ENCODE measurements around the gene PTK6.

The PTK6 gene

DNA sequence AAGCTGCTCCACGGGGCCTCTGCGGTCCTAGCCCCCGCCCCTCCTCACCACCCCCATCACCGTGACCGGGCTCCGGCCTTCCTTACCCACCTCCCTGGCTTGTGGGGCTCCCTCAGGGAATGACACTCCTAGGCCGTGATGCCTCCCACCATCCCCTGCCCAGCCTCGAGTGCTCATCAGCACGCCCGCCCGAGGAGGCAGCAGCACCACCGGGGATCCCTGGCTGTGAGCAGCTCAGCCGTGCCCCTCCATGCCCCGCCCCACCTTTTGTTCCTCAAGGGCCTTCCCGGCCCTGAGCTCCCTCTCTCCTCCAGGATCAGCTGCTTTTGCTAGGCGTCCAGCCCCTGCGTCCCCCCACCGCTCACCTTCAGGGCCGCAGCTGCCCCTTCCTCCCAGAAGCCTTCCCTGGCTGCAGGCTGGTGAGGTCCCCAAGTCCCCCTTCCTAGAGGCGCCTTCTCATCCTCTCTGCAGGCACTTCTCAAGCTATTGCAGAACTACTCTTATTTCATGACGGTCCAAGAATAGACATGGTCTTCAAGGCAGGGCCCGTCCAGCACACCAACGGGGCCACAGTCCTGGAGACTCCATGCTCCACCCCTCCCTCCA, 19.8 kb upstream of the PTK6 start:
- no peak for DNase-seq

- no peak for DNase-seq
These were observed 18.6 kb upstream of the PTK6 start for GRCh38 chr20:63555661-63556381.

- DNase-seq = peak; percentile 57
These were observed 17.4 kb upstream of the PTK6 start for GRCh38 chr20:63554361-63555278.

GRCh38 chr20:63553933-63554290, 16.7 kb upstream of the PTK6 start, which contains the start of gene FNDC11:
FNDC11 (plus strand) TSS chr20:63554159; CDS start chr20:63555664, 1,505 bp downstream.
- DNase-seq = no peak

DNA sequence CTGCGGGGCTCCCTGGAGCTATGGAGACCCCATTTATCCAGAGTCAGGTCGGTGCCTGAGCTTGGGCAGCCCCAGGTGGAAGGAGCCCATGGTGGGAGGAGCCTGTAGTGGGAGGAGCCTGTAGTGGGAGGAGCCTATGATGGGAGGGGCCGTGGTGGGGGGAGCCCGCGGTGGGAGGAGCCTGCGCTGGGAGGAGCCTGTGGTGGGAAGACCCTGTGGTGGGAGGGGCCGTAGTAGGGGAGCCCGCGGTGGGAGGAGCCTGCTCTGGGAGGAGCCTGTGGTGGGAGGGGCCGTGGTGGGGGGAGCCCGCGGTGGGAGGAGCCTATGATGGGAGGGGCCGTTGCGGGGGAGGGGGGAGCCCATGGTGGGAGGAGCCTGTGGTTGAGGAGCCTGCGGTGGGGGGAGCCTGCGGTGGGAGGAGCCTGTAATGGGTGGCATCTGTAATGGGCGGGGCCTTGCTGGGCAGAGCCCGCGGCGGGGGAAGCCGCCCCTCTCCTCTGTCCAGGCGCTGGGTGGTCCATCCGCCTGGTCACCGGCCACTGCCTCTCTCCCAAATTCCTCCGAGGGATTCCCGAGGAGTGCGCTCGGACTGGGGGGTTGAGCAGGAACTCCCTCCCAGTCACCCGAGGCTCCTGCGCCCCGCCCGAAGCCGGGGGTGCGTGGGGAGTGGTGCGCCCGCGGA, 16.2 kb upstream of the PTK6 start:
- DNase-seq = peak; percentile 84

DNA sequence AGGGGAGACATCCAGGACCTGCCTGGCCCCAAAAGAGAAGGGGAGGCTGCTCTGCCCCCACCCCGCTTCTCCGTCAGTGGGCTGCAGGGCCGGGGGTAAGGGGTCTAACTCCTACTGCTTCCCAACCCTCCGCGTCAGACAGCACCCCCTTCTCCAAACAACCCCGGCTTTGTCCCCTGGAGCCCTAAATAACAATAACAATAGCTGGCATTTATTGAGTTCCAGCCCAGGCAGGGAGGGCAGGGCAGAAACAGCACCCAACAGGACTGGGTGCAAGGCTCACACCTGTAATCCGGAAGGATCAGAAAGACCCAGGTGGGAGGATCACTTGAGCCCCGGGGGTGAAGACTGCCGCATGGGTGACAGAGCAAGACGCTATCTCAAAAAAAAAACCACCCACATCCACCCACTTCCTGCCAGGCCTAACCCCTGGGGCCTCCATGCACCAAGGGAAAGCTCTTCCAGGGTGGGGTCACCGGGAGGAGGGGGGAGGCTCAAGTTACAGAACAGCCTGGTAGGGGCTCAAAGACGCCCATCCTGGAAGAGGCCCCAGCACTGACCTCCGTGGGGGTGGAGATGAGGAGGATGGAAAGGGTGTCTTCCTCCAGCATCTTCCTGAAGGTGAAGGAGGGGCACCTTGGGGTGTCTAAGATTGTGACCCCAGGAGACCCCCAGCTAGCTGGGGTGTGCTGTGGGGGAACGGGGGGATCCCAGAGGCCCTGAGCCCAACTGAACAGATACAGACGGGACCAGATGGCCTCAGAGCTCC, 15.5 kb upstream of the PTK6 start:
- peak; percentile 22 for DNase-seq

DNA sequence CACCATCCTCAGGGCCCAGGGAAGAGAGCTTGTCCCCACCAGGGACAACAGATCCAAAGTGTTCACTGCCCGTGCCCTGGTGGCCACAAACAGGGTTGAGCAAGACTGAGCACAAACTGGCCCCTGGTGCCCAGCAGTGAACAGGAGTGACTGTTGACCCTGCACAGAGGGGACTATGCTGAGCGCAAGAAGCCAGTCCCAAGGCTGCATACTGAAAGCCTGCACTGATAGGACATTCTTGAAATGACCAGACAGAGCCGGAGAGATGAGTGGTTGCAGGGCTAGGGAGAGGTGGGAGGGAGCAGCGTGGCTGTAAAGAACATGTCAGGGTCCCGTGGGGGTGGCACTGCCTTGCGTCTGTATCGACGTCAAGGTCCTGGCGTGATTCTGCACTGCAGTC, 13.9 kb upstream of the PTK6 start:
- peak; percentile 38 for DNase-seq

- no peak for DNase-seq
These were observed 12.6 kb upstream of the PTK6 start for GRCh38 chr20:63549679-63550282.

GRCh38 chr20:63549019-63549418, 11.8 kb upstream of the PTK6 start:
- no peak for DNase-seq

DNA sequence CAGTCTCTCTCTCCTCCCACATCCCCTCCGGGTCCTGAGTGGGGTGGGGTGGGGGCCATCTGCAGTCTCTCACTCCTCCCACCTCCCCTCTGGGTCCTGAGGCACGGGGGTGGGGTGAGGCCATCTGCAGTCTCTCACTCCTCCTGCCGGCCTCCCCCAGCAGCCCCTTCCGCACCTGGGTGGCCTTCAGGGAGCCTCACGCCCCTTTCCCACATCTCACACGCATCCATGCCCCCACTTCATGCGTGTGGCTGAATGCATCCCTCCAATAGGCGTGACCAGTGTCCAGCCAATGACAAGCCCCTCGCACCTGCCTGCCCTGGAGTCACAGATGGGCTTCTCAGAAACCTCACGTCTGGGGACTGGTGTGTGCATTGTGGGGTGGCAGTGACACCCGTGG, 11.4 kb upstream of the PTK6 start:
- DNase-seq = no peak

DNA sequence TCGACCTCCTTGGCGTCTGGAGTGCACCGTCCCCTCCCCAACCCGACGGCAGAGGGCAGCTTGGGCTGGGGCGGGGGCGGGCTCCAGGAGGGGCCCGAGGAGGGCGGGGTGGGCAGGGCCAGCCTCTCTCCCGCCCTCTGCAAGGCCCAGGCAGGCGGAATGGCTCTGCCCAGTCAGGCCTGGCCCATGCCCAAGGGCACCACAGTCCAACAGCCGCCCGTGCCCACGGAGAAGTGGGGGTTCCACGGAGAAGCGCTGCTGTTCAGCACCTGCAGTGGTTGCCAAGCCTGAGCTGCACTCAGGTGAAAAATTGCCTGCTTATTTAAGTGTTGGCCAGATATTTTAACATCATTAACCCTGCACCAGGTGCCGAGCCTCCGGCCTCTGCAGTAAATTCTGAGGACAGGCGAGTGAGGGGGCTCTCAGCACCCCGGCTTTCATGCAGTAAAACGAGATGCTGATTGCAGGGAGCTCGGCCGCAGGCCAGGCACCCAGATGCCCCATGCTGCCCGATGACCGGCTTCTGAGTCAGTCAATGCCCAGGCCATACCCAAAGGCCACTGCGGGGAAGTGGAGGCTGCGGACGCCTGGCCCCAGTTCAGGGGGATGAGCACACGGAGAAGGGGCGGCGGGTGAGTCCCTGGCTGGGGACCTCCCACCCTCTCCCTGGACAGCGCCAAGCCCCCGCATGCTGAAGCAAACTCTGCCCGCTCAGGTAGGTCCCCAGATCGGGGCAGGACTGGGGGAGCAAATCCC, 10.7 kb upstream of the PTK6 start, which contains the start of gene SRMS:
SRMS (minus strand) TSS at position 25 of the 756 bp plus-strand sequence. CDS start 286 bp downstream, outside the sequence.
- DNase-seq = no peak

DNA sequence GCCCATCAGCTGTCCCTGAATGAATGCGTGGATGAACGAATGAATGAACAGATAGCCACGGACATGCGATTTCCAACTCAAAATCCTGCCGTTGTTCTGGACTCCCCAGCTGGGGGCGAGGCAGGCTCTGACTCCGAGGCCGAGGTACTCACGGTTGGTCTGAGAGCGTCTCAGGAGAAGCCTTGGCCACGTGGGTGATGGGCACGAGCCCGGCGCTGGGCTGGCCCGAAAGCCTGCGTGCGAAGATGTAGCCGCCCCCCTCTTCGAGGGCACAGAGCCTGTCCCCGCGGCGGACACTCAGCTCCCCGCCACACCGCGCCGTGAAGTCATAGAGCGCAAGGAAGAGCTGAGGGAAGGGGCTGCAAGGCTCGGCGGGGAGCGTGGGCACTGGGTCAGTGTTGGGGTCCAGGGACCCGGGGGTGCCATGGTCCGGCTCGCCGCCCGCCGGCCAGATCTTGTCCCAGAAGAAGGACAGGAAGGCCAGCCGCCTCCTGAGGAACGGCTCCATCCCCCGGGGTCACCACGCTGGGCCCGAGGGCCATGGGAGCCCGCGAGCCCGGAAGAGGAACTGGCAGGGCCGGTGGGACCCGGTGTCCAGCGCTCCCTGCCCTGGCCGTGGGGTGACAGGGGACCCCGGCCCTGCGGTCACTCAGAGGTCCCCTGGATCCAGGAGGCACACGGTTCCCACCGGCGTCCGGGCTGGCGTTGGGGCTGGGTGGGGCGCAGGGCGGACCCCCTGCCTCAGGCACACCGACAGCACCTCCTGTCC, 10.0 kb upstream of the PTK6 start:
- no peak for DNase-seq

DNA sequence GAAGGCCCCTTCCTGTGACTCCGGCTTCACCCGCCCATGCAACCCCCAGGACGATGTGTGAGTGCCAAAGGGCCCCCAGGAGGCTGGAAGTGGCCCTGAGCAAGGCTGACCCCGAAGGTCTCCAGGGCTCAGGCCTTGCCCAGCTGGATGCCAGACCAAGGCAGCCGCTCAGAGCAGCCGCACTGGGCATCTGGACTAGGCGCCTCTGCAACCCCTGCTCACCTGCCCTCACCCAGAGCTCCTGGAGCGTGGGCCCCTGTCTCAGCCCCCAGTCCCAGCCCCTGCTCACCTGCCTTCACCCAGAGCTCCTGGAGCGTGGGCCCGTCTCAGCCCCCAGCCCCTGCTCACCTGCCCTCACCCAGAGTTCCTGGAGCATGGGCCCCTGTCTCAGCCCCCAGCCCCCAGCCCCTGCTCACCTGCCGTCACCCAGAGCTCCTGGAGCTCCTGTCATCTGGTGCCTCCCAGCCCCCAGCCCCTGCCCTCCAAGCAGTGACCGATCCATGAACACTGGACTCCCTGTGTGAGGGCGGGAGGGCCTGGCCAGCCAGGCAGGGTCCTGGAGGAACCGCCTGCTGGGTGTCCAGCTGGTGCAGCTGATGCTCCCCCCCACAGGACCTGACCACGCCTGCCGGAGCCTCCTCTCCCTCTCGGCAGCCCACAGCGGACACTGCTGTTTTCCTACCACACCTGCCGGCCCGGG, 9.2 kb upstream of the PTK6 start:
- DNase-seq = no peak

GRCh38 chr20:63545814-63546213, 8.6 kb upstream of the PTK6 start:
- no peak for DNase-seq

GRCh38 chr20:63544958-63545516, 7.9 kb upstream of the PTK6 start:
- no peak for DNase-seq

GRCh38 chr20:63544241-63544957, 7.2 kb upstream of the PTK6 start:
- no peak for DNase-seq

GRCh38 chr20:63543733-63544132, 6.6 kb upstream of the PTK6 start:
- no peak for DNase-seq

- no peak for DNase-seq
These were observed 6.0 kb upstream of the PTK6 start for GRCh38 chr20:63543131-63543530.
